ENCODE results near the gene LAMP1.
"Not testable (repeated sequence)": the region's sequence is repeated elsewhere in the genome, so short reads cannot be mapped to it uniquely, and the experiment has no call there.

LAMP1 gene

DNA sequence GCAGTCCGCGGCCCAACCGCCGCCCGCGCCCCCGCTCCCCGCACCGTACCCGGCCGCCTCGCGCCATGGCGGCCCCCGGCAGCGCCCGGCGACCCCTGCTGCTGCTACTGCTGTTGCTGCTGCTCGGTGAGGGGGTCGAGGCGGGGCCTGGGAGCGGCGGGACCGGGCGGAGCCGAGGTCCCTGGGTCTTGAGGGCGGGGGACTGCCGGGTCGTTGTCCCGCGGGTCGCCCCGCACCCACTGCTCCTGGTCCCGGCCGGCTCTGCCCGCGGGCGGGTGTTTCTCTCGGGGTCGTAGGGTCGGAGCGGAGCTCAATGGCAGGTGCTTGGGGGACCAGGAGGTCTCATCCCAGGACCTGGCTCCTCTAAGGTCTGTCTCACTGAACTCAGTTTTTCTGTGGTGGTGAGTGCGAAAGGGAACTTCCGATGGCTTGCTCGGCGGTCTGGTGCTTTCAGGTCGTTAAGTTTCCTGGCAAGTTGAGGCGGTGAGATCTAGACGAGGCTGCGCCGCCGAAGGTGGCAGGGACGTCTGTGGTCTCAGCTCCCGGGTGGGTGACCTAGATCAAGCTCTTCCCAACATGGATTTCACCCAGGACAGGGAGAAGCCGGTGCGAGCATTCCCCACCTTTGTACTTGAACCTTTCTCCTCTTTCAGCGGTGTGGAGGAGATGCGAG, 467 bp downstream of the LAMP1 start:
- no peak for DNase-seq (ENCODE audit: low spot score)

DNA sequence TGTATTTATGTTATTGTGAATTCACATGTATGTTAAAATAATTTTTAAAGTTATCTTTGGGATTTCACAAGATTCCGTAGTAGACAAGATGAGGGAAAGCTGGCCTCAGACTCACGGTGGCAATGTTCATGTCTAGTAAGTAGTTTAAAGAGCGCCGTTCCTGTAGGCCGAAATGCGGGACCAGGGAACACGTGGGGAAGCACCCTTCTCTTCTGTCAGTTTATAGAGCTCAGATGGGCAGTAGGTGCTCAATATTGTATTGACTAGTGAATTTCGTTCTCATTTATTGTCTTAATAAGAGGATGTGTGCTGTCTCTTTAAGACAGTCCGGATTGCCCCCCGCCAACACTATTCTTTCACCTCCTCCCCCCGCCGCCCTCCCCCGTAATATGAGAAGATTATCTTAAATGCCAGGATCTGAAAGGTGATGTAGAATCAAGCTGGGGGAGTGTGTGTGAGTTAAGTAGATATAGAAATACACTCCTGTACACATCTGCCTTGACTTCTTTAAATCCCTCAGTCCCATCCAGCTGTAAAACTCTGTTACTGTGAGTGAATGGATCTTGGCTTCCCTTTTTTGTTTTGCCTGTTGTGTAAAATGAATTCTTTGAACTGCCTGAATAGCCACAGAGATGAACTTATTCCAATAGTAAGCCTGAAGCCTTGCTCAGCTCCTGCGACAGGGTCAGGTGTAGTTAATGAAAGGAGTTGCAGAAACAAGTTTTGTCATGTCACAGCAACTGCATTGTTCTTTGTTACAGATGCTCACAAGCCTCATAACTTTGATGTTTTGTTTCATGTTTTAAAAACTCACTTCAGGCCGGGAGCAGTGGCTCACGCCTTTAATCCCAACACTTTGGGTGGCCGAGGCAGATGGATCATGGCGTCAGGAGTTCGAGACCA, 1.3 kb downstream of the LAMP1 start:
- DNase-seq (ENCODE audit: low spot score), result no peak

- DNase-seq (ENCODE audit: low spot score), result peak; percentile 44
These were observed 2.9 kb downstream of the LAMP1 start for GRCh38 chr13:113299951-113300350.

DNA sequence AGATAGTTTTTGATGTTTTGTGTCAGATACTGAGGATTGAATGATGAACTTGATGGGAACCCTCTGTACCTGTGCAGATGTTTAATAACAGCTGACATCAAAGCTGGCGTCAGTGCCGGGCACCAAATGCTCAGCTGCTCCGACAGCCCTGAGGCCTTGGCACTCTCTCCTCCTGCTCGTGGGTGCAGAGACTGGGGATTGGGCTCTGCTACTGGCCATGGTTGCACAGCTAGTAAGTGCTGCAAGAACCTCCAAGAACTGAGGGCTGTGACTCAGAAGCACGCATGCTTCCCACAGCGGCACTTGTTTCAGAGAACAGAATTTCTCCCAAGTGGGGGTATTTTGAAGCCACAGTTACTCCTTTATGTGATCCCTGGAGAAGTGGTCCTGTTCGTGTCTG, 5.9 kb downstream of the LAMP1 start:
- no peak for DNase-seq (ENCODE audit: low spot score)

DNA sequence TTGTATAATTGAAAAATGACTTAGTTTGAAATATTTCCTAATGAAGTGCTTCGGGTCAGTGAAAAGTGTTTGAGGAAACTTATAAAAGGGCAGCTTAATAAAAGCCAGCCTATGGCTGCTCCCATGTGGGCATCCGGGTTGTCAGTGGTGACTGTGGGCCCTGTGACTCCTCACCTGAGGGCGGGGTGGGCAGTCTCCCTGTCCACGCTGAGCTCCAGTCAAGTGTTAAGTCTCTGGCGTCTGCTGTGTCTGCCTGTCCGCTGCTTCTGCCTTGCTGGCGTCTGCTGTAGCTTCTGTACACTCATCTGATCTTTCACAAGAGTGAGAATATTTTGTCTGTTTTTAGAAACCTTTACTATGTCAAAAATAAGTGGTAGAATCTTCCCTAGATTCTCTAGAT, 7.1 kb downstream of the LAMP1 start:
- DNase-seq (ENCODE audit: low spot score), result no peak

- no peak for DNase-seq (ENCODE audit: low spot score)
These were observed 8.2 kb downstream of the LAMP1 start for GRCh38 chr13:113305208-113305607.

DNA sequence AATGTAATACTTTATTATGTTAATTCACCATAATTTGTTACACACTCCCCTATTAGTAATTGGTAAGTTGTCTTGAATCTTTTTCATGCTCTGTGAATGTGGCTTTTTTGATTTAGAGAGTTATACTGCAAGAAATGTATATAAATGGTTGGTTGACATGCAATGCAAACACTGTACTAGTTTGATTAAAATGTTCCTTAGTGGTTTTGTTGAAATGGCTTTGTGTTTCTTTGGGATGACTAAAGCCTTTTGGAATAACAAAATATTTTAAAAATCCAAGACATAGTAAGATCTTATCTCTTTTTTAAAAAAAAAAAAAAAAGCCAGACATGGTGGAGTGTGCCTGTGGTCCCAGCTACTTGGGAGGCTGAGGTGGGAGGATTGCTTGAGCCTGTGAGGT, 10.5 kb downstream of the LAMP1 start:
- no peak for DNase-seq (ENCODE audit: low spot score)

GRCh38 chr13:113309473-113309872, 12.4 kb downstream of the LAMP1 start:
- DNase-seq (ENCODE audit: low spot score), result no peak

- DNase-seq (ENCODE audit: low spot score), result not testable (repeated sequence)
These were observed 17.1 kb downstream of the LAMP1 start for GRCh38 chr13:113314112-113314511.

DNA sequence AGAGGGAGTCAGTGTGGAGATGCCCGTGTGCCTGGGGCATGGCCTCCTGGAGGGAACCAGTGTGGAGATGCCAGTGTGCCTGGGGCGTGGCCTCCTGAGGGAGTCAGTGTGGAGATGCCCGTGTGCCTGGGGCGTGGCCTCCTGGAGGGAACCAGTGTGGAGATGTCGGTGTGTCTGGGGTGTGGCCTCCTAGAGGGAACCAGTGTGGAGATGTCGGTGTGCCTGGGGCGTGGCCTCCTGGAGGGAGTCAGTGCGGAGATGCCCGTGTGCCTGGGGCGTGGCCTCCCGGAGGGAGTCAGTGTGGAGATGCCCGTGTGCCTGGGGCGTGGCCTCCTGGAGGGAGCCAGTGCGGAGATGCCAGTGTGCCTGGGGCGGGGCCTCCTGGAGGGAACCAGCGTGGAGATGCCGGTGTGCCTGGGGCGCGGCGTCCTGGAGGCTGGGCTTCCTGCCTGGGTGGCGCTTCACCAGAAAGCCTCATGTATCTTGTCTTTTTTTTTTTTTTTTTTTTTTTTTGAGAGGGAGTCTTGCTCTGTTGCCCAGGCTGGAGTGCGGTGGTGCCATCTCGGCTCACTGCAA, 17.9 kb downstream of the LAMP1 start:
- not testable (repeated sequence) for DNase-seq (ENCODE audit: low spot score)

DNA sequence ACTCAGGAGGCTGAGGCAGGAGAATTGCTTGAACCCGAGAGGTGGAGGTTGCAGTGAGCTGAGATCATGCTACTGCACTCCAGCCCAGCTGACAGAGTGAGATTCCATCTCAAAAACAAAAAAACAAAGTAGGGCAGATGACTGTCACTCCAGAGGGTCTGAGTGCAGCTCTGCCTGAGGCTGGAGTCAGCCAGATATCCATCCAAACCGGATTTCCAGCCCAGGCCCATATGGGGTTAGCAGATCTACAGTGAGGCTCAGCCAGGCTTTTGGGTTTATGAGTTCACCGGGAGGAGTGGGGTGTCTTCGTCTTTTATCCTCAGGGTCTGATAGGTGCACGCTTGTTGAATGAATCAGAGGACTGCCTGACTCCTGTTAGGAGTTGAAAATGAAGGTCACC, 19.0 kb downstream of the LAMP1 start:
- DNase-seq (ENCODE audit: low spot score), result no peak

DNA sequence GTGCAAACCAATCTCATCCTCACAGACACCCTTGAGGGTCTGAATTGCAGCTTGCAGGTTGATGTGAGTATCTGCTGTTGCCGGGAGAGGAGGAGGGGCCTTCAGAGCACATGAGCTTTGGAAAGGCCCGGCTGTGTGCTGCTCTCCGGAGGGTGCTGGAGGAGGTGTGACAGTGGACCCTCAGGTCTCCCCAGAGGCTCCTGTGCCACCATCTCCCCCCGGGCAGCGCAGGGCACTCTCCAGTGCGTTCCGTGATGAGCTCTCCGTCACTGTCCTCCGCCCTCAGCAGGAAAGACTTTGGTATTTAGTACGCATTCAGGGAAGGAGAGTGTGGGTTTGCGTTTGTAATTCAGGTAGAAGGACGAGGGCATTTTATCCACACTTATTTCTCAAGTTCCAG, 20.0 kb downstream of the LAMP1 start:
- no peak for DNase-seq (ENCODE audit: low spot score)

DNA sequence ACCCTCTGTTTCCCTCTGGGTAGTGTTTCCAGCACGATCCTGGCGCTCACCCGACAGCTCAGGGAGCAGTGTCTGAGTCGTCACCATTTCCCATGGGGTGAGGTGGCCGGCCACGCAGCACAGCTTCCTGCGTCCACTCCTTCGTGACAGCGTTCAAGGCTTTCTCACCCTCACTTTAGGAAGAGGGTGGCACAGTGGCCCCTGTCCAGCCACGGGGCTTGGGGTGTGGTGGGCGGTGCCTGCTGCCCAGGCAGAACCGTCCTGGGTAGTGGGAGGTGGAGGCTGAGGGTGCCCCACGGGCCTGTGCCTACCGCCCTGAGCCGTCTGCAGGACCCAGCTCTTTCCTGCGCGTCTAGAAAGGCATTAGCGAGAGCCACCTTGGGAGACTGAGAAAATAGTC, 21.9 kb downstream of the LAMP1 start:
- DNase-seq (ENCODE audit: low spot score), result no peak

DNA sequence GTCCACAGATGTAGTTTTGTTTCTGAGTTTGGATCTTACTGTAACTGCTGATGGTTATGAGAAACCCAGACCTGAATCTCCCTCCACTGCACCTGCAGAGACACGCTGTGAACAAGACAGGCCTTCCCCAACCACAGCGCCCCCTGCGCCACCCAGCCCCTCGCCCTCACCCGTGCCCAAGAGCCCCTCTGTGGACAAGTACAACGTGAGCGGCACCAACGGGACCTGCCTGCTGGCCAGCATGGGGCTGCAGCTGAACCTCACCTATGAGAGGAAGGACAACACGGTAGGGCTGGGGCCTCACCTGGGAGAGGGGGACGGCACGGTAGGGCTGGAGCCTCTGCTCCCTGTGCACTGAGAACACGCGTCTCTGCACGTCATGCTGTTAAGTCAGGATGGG, 22.3 kb downstream of the LAMP1 start:
- no peak for DNase-seq (ENCODE audit: low spot score)

DNA sequence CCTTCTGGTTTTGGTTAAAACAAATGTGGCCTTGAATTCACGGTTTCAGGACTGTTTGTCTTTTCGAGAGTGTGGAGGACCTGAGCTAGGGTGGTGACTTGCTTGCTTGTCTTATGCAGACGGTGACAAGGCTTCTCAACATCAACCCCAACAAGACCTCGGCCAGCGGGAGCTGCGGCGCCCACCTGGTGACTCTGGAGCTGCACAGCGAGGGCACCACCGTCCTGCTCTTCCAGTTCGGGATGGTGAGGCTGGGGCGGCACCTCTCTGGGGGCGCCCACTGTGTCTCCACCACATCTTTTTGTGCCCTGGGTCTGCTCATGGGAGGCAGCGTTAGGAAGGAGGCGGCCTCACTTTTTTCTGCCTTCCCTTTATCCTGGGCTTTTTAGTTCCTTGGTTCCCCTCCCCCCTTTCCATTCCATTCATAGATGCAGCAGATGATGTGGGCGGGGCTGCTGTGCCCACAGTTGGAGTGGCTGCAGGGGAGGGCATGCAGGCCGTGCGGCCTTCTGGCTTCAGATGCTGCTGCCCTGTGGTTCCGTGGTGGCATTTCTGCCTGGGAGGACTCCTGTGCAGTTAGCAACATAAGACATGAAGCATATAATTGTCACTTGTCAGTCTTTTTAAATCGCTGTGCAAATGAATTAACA, 23.3 kb downstream of the LAMP1 start:
- DNase-seq (ENCODE audit: low spot score), result no peak

- DNase-seq (ENCODE audit: low spot score), result no peak
These were observed 24.5 kb downstream of the LAMP1 start for GRCh38 chr13:113321546-113321945.

- no peak for DNase-seq (ENCODE audit: low spot score)
These were observed 25.0 kb downstream of the LAMP1 start for GRCh38 chr13:113322043-113322461.

DNA sequence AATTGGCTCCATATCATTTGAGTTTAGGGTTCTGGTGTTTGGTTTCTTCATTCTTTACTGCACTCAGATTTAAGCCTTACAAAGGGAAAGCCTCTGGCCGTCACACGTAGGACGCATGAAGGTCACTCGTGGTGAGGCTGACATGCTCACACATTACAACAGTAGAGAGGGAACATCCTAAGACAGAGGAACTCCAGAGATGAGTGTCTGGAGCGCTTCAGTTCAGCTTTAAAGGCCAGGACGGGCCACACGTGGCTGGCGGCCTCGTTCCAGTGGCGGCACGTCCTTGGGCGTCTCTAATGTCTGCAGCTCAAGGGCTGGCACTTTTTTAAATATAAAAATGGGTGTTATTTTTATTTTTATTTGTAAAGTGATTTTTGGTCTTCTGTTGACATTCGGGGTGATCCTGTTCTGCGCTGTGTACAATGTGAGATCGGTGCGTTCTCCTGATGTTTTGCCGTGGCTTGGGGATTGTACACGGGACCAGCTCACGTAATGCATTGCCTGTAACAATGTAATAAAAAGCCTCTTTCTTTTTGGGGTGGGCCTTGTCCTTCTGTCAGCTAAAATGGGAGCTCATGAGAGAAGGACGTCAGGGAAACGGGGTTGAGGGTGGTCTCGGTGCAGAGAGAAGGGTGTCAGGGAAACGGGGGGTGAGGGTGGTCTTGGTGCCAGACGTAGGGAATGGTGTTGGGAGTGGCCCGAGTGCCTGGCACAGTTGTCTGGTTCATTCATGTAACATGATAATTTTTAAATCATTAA, 26.0 kb downstream of the LAMP1 start:
- DNase-seq (ENCODE audit: low spot score), result no peak

GRCh38 chr13:113323869-113324268, 26.8 kb downstream of the LAMP1 start:
- DNase-seq (ENCODE audit: low spot score), result no peak

DNA sequence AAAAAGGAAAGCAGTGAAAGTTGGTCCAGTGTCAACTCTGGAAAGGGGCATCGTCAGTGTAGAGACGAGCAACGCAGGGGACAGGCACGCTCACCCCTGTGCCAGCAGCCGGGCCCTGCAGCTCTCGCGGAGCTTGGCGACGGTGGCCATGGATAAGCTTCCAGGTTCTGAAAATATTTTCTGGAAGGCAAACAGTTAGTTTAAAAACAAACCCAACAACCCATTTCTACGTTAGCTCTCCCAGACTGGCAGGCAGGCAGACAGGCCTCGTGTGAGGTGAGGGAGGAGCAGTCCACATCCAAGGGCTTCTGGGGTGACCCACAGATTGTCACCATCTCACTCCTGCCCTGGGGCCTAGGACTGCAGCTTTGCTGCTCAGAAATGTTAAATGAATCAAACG, 27.4 kb downstream of the LAMP1 start:
- peak; percentile 45 for DNase-seq (ENCODE audit: low spot score)

DNA sequence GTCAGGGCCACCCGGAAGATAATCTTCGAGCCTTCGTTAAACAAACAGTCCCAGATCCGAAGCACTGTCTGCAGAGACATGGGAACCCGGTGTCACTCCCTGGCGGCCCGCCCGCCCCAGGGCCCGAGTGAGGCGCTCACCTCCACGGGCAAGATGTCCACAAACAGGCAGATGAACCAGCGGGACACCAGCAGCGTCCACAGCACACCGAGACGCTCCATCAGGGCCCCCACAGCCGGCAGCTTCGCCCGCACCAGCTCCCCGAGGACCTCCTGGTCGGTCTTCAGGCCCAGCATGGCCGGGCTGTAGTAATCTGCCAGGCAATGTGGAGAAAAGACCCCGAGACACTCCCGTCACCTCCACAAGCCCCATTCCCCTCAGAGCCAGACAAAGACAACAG, 28.7 kb downstream of the LAMP1 start:
- no peak for DNase-seq (ENCODE audit: low spot score)

- DNase-seq (ENCODE audit: low spot score), result no peak
These were observed 30.3 kb downstream of the LAMP1 start for GRCh38 chr13:113327391-113327765.
